Hepatic stellate cell (primary cell): Measurements from ENCODE around the gene SPEM2.
"Not testable (repeated sequence)": the region's sequence is repeated elsewhere in the genome, so short reads cannot be mapped to it uniquely, and the experiment has no call there.

Source experiments
- DNase-seq: peaks from one replicate; pipeline ENCODE4 v3.0.0; 2011; ENCODE audit warnings: low spot score

The SPEM2 gene

GRCh38 chr17:7474767-7475166, 49.4 kb downstream of the SPEM2 start:
- not testable (repeated sequence) for DNase-seq

- peak; percentile 37 for DNase-seq
These were observed 50.5 kb downstream of the SPEM2 start for GRCh38 chr17:7475764-7476422.

GRCh38 chr17:7476494-7476893, 51.1 kb downstream of the SPEM2 start:
- DNase-seq: peak; percentile 51

GRCh38 chr17:7476951-7477350, 51.5 kb downstream of the SPEM2 start:
- DNase-seq: no peak
